CD4-positive, CD25-positive, alpha-beta regulatory T cell (primary cell): ENCODE data around the gene TMPRSS7. TPM values are rescaled to one million over a fixed set of nuclear protein-coding genes. Genes with fewer than 3 reads are reported as not detected.
"Not testable (repeated sequence)": the region's sequence is repeated elsewhere in the genome, so short reads cannot be mapped to it uniquely, and the experiment has no call there.

ENCODE experiments used
- ATAC-seq, 2 donors: fragments of 150-1000 bp; cut with Tn5 transposase; one replicate each; pipeline ENCODE4 v1.10.0; 2021; ENCODE audit warnings: low read depth in 2 of 2, moderate number of reproducible peaks in 2 of 2, moderate library complexity in 1 of 2
- DNase-seq, 3 donors: peaks; one replicate each; pipeline versions ENCODE4 v3.0.0 to v3.0.0-alpha.2; 2012 to 2022; ENCODE audit warnings: mixed read lengths in 1 of 3
- H3K27ac ChIP-seq: one replicate; pipeline ENCODE4 v1.7.0; 2013; ENCODE audit warnings: mild to moderate bottlenecking, low read length; ENCODE audit not compliant: insufficient read depth, poor library complexity, severe bottlenecking
- H3K27me3 ChIP-seq: one replicate; pipeline ENCODE4 v1.7.0; 2013; ENCODE audit warnings: low read length; ENCODE audit not compliant: control insufficient read depth, insufficient read depth
- H3K36me3 ChIP-seq: one replicate; pipeline ENCODE4 v1.7.0; 2013; ENCODE audit warnings: mild to moderate bottlenecking, low read length, moderate library complexity; ENCODE audit not compliant: control insufficient read depth, insufficient read depth
- H3K4me1 ChIP-seq: 2 replicates; pipeline ENCODE4 v1.7.0; 2013; ENCODE audit warnings: mild to moderate bottlenecking, low read length; ENCODE audit not compliant: insufficient read depth, control insufficient read depth, poor library complexity, severe bottlenecking
- H3K4me3 ChIP-seq: one replicate; pipeline ENCODE4 v1.7.0; 2013; ENCODE audit warnings: low read depth, mild to moderate bottlenecking, low read length, moderate library complexity
- H3K9me3 ChIP-seq, 2 experiments: 1 replicate in 1 of 2; 2 replicates in 1 of 2; pipeline ENCODE4 v1.7.0; 2013; ENCODE audit warnings: low read length in 2 of 2, mild to moderate bottlenecking in 1 of 2, moderate library complexity in 1 of 2; ENCODE audit not compliant: control insufficient read depth in 2 of 2
- H3K27ac Mint-ChIP-seq, 3 donors: one replicate each; pipeline ENCODE4 v1.8.0; 2020 to 2022; ENCODE audit warnings: mild to moderate bottlenecking in 3 of 3, mixed read lengths in 3 of 3, moderate library complexity in 2 of 3
- H3K27me3 Mint-ChIP-seq: one replicate; pipeline ENCODE4 v1.8.0; 2022; ENCODE audit warnings: mild to moderate bottlenecking, mixed read lengths
- H3K36me3 Mint-ChIP-seq: one replicate; pipeline ENCODE4 v1.8.0; 2020; ENCODE audit warnings: mixed read lengths
- H3K4me1 Mint-ChIP-seq, 4 donors: one replicate each; pipeline ENCODE4 v1.8.0; 2020 to 2022; ENCODE audit warnings: mixed read lengths in 4 of 4, mild to moderate bottlenecking in 1 of 4
- H3K4me3 Mint-ChIP-seq, 4 donors: one replicate each; pipeline ENCODE4 v1.8.0; 2020 to 2022; ENCODE audit warnings: mild to moderate bottlenecking in 4 of 4, mixed read lengths in 4 of 4, moderate library complexity in 3 of 4
- H3K9me3 Mint-ChIP-seq, 7 donors: one replicate each; pipeline ENCODE4 v1.8.0; 2020 to 2022; ENCODE audit warnings: mixed read lengths in 7 of 7, mild to moderate bottlenecking in 3 of 7, moderate library complexity in 2 of 7
- polyA plus RNA-seq, 4 donors: library from polyadenylated mRNA; unstranded; fragments of 300-500 nt; fragmentation: Illumina TruSeq; gene quantifications; one replicate each; pipeline ENCODE4 v1.2.3, GENCODE V29; 2021
- total RNA-seq: library from RNA; stranded (reverse); gene quantifications from one replicate; pipeline ENCODE4 v1.2.3, GENCODE V29; 2022

TMPRSS7 gene
- total and polyA plus RNA-seq, 5 donors from 2014 or later = not detected

DNA sequence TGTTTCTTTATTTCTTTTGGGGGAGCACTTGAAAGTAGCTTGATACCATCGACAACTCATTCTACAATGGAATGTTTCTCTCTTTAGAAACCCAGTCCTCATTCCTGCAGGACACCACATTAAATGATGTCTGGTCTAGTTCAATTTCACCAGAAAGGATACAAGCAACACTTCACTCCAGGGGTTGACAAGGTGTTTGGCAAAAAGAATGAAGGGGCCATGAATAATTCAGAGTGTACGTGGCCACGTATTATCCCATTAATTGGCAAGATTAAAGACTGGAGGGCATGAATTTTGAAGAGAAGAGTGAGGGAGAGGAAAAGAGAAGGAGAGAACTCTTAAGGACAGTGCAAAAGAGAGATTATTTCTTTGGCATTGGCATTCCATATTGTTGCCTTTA, 705 bp downstream of the TMPRSS7 start:
- no peaks in the 10 kb centered on the region for H3K4me1 ChIP-seq
- H3K4me3 ChIP-seq = no peak overlapping the region
- Mint-ChIP-seq H3K36me3 (no peaks in the 10 kb centered on the region), H3K27ac (no peak overlapping the region), H3K4me3 (no peak overlapping the region), H3K27me3 (peaks cover 12% of the 10 kb centered on the region), H3K4me1 (no peaks in the 10 kb centered on the region), H3K9me3 (peaks cover 0 to 12% (median 0%) of the 10 kb centered on the region in 7 donors)
- H3K27me3 ChIP-seq = peaks cover 6% of the 10 kb centered on the region
- H3K27ac ChIP-seq = no peak overlapping the region
- no peaks in the 10 kb centered on the region for H3K9me3 ChIP-seq
- no peak for ATAC-seq
- H3K36me3 ChIP-seq = no peaks in the 10 kb centered on the region
- no peak for DNase-seq

DNA sequence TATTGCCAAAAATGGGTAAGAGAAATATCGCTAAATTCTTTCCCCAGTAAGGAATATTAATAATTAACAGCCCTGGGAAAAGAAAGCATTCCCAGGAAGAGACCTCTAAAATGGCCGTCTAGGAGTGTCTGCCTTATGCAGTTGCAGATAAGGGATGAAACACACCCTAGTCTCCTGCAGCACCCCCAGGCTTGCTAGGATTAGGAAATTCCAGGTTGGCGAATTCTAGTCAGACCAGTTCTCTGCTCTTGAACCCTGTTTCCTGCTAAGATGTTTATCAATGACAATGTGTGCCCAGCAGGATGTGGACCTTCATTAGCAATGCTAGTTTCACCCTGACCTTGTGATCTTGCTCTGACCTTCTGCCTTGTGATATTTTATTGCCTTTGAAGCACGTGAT, 2.7 kb downstream of the TMPRSS7 start:
- H3K36me3 ChIP-seq, H3K4me3 ChIP-seq, H3K27ac Mint-ChIP-seq, H3K4me1 Mint-ChIP-seq, ATAC-seq, H3K9me3 Mint-ChIP-seq, H3K9me3 ChIP-seq, H3K4me1 ChIP-seq, DNase-seq, H3K4me3 Mint-ChIP-seq, H3K36me3 Mint-ChIP-seq, H3K27ac ChIP-seq: not testable (repeated sequence)
- peaks cover 11% of the 10 kb centered on the region for H3K27me3 ChIP-seq
- peaks cover 22% of the 10 kb centered on the region for H3K27me3 Mint-ChIP-seq

DNA sequence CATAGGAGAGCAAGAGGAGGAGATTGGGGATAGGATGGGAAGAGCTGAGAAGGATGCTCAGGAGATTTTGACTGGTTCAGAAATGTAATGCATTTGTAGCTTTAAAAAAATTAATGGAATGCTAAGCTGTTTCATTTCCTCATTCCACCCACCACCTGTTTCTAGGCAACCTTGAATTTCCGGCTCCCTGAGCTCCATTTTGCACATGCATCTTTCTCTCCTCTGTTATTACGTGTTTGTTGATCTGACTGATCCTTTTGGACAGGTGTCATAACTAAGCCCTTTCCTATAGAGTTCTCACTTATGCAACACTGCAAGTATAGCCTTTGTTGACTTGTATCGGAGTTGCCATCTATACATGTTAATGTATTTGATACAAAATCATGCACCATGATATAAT, 4.3 kb downstream of the TMPRSS7 start:
- ATAC-seq (no peak), DNase-seq (no peak)
- Mint-ChIP-seq H3K4me3 (no peak overlapping the region), H3K36me3 (no peaks in the 10 kb centered on the region), H3K9me3 (peaks cover 0 to 3% (median 0%) of the 10 kb centered on the region in 7 donors), H3K27ac (no peak overlapping the region), H3K27me3 (peaks cover 17% of the 10 kb centered on the region), H3K4me1 (no peaks in the 10 kb centered on the region)
- Histone ChIP-seq H3K27me3 (peaks cover 11% of the 10 kb centered on the region), H3K9me3 (no peaks in the 10 kb centered on the region), H3K4me1 (no peaks in the 10 kb centered on the region), H3K36me3 (no peaks in the 10 kb centered on the region), H3K4me3 (no peak overlapping the region), H3K27ac (no peak overlapping the region)

DNA sequence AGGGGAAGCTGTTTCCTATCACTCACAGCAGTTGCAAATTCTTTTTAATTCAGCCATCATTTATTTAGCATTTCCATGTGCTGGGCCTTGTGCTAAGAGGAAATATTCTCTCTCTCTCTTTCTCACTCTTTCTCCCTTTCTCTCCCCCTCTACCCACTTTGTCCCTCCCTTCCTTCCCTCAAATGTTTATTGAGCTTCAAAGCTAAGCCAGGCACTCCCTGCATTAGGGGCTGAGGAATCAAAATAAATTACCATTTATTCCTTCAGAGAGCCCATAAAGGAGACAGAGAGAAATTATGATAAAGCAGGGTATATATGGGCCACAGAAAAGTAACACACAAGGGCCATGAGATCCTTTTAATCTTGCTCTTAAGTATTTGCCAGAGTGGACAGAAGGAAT, 6.8 kb downstream of the TMPRSS7 start:
- DNase-seq (no peak), ATAC-seq (no peak)
- H3K4me3 Mint-ChIP-seq = no peak overlapping the region
- H3K4me1 Mint-ChIP-seq = no peaks in the 10 kb centered on the region
- Histone ChIP-seq H3K27ac (no peak overlapping the region), H3K4me3 (no peak overlapping the region), H3K36me3 (no peaks in the 10 kb centered on the region), H3K9me3 (no peaks in the 10 kb centered on the region), H3K4me1 (no peaks in the 10 kb centered on the region), H3K27me3 (peaks cover 11% of the 10 kb centered on the region)
- no peaks in the 10 kb centered on the region for H3K36me3 Mint-ChIP-seq
- peaks cover 17% of the 10 kb centered on the region for H3K27me3 Mint-ChIP-seq
- H3K27ac Mint-ChIP-seq = no peak overlapping the region
- no peaks in the 10 kb centered on the region for H3K9me3 Mint-ChIP-seq

DNA sequence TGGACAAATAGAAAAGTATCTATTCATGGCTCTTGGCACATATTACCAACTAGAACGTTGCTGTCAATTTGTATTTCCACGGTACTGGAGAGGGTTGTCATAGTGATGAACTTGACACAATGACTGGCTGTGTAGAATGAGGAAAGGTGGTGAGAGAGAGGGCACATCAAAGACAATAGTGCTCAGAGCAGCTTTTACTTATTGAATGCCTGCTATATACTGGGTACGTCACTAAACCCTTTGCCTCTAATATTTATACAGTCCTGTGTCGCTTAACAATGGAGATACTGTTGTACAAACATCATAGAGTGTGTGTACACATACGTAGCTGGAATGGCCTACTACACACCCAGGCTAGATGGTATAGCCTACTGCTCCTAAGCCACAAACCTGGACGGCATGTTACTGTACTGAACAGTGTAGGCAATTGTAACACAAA, 8.3 kb downstream of the TMPRSS7 start:
- H3K4me3 Mint-ChIP-seq = no peak overlapping the region
- no peaks in the 10 kb centered on the region for H3K36me3 Mint-ChIP-seq
- no peak overlapping the region for H3K4me3 ChIP-seq
- no peaks in the 10 kb centered on the region for H3K36me3 ChIP-seq
- no peaks in the 10 kb centered on the region for H3K4me1 ChIP-seq
- H3K9me3 Mint-ChIP-seq = no peaks in the 10 kb centered on the region
- H3K9me3 ChIP-seq = no peaks in the 10 kb centered on the region
- peaks cover 10% of the 10 kb centered on the region for H3K27me3 Mint-ChIP-seq
- H3K27ac Mint-ChIP-seq = no peak overlapping the region
- H3K27ac ChIP-seq = no peak overlapping the region
- H3K4me1 Mint-ChIP-seq = peaks cover 0 to 4% (median 0%) of the 10 kb centered on the region in 4 donors
- DNase-seq = no peak
- no peak for ATAC-seq
- H3K27me3 ChIP-seq = peaks cover 13% of the 10 kb centered on the region

DNA sequence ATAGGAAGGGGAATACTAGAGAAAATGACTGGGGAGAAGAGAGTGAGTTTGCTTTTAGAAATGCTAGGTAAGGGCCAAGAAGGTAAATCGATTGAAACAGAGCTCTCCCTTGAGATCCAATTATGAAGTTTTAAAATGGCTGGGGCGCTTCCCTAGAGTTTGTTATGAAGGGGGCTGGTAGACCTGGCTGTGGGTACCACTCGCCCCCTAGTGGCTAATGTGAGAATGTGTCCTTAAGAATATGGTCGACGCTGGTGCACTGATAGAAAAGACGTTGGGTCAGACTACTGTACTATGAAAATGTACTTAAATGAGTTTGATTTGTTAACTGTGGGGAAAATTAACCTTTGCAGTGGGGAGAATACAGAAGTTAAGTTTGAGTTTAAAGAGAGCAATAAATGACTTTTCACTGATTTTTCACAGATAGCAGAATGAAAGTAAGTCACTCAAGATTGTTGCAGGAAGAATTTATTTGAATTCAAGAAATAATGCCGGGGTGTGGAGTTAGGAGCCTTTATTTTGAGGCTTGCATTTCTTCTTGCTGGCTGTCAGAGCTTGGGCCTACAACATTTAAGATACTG, 9.2 kb downstream of the TMPRSS7 start:
- H3K27me3 ChIP-seq = peaks cover 13% of the 10 kb centered on the region

DNA sequence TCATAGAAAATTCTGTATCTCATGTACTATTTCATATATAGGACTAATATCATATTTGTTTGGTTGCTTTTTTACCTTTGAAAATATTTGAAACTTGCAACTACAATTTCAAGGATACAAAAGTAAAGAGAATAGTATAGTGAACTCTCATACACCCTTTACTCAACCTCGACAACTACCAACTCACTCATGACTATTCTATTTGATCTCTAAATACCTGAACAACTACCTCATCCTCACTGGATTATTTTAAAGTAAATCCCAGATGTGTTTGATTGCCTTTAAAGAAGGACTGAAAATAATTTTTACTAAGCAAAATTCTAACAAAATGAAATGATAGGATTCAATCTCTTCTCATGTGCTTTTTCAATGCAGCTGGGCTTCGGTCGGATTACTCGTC, 12.1 kb downstream of the TMPRSS7 start:
- Histone ChIP-seq H3K36me3 (no peaks in the 10 kb centered on the region), H3K27me3 (peaks cover 6% of the 10 kb centered on the region), H3K4me3 (no peak overlapping the region), H3K9me3 (no peaks in the 10 kb centered on the region), H3K27ac (no peak overlapping the region), H3K4me1 (no peaks in the 10 kb centered on the region)
- Mint-ChIP-seq H3K9me3 (no peaks in the 10 kb centered on the region), H3K4me1 (peaks cover 0 to 4% (median 0%) of the 10 kb centered on the region in 4 donors), H3K36me3 (no peaks in the 10 kb centered on the region), H3K27ac (no peak overlapping the region), H3K4me3 (no peak overlapping the region), H3K27me3 (peaks cover 4% of the 10 kb centered on the region)
- no peak for ATAC-seq
- no peak for DNase-seq

More for the DNA sequence above, 9.2 kb downstream of the TMPRSS7 start:
- ATAC-seq (peak; percentile 79 to 85), DNase-seq (peak; percentile 3 to 72 (median 51))
- peaks cover 0 to 4% (median 0%) of the 10 kb centered on the region in 4 donors for H3K4me1 Mint-ChIP-seq
- H3K27me3 Mint-ChIP-seq = peaks cover 10% of the 10 kb centered on the region
- H3K36me3 ChIP-seq = no peaks in the 10 kb centered on the region
- no peaks in the 10 kb centered on the region for H3K4me1 ChIP-seq
- no peaks in the 10 kb centered on the region for H3K9me3 ChIP-seq
- no peaks in the 10 kb centered on the region for H3K9me3 Mint-ChIP-seq
- no peak overlapping the region for H3K27ac ChIP-seq
- no peaks in the 10 kb centered on the region for H3K36me3 Mint-ChIP-seq
- H3K4me3 Mint-ChIP-seq = no peak overlapping the region
- H3K27ac Mint-ChIP-seq = no peak overlapping the region
- peak overlapping the region; percentile 65 for H3K4me3 ChIP-seq

DNA sequence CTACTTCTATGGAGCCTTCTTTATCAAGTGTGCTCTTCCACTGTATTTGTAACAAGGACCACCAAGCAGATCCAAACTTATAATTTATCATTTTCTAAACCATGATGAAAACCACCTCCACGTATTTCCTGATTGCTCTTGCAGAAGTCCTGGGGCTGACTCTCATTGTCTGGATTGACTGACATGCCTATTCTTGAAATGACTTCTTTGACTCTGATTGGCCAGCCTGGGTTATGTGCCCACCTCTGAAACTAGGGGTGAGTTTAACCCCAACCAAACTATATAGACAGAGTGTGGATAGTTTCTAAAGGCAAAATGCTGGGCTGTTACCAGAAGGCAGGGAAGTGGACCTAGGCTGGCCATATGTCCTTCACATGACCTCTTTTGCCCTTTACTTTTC, 12.7 kb downstream of the TMPRSS7 start:
- Histone ChIP-seq H3K4me1 (no peaks in the 10 kb centered on the region), H3K27ac (no peak overlapping the region), H3K9me3 (no peaks in the 10 kb centered on the region), H3K27me3 (peaks cover 7% of the 10 kb centered on the region), H3K36me3 (no peaks in the 10 kb centered on the region), H3K4me3 (no peak overlapping the region)
- no peak overlapping the region for H3K27ac Mint-ChIP-seq
- peaks cover 0 to 4% (median 0%) of the 10 kb centered on the region in 4 donors for H3K4me1 Mint-ChIP-seq
- no peaks in the 10 kb centered on the region for H3K36me3 Mint-ChIP-seq
- no peak for DNase-seq
- no peak overlapping the region for H3K4me3 Mint-ChIP-seq
- H3K9me3 Mint-ChIP-seq = no peaks in the 10 kb centered on the region
- ATAC-seq = no peak
- H3K27me3 Mint-ChIP-seq = peaks cover 4% of the 10 kb centered on the region
